ENCODE measurements around the gene ADRM1. TPM values are rescaled to one million over a fixed set of nuclear protein-coding genes. Genes with fewer than 3 reads are reported as not detected.

Gene ADRM1
- total and polyA plus RNA-seq, 5 donors from 2014 or later, result 67.9 to 117 (median 101) TPM

DNA sequence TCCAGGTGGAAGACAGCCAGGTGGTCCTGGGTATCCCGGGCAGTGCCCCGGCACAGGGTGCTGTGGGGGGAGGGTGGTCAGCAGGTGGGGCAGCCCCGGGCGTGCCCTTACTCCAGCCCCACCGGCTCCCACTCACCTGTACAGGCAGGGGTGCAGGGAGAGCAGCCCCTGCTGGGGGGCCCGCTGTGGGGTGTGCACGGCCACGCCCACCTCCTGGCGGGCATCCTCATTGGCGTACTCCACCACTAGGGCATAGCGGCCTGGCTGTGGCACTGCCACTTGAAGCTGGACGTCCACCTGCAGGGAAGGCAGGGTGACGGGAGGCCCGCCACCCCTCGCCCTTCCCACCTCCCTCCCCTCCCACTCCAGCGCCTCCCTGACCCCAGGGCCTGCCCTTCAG is 29.6 kb downstream of the ADRM1 start:
- no peaks in the 10 kb centered on the region for H3K36me3 Mint-ChIP-seq
- ATAC-seq (ENCODE audit: low read depth in 2 of 2), result no peak
- DNase-seq, result no peak
- H3K27ac Mint-ChIP-seq, result no peak overlapping the region
- Histone ChIP-seq H3K4me3 (ENCODE audit: low read depth, low read length) (no peak overlapping the region), H3K36me3 (ENCODE audit: control insufficient read depth, insufficient read depth, low read length) (no peaks in the 10 kb centered on the region), H3K27me3 (ENCODE audit: control insufficient read depth, insufficient read depth, low read length) (no peaks in the 10 kb centered on the region), H3K9me3 (ENCODE audit: control insufficient read depth in 2 of 2, low read length in 2 of 2) (no peaks in the 10 kb centered on the region), H3K27ac (ENCODE audit: insufficient read depth, low read length, poor library complexity, severe bottlenecking) (no peak overlapping the region), H3K4me1 (ENCODE audit: control insufficient read depth, insufficient read depth, low read length, poor library complexity, severe bottlenecking) (no peaks in the 10 kb centered on the region)
- H3K4me3 Mint-ChIP-seq, result no peak overlapping the region
- no peaks in the 10 kb centered on the region for H3K4me1 Mint-ChIP-seq
- H3K27me3 Mint-ChIP-seq, result peaks cover 5% of the 10 kb centered on the region
- no peaks in the 10 kb centered on the region for H3K9me3 Mint-ChIP-seq

DNA sequence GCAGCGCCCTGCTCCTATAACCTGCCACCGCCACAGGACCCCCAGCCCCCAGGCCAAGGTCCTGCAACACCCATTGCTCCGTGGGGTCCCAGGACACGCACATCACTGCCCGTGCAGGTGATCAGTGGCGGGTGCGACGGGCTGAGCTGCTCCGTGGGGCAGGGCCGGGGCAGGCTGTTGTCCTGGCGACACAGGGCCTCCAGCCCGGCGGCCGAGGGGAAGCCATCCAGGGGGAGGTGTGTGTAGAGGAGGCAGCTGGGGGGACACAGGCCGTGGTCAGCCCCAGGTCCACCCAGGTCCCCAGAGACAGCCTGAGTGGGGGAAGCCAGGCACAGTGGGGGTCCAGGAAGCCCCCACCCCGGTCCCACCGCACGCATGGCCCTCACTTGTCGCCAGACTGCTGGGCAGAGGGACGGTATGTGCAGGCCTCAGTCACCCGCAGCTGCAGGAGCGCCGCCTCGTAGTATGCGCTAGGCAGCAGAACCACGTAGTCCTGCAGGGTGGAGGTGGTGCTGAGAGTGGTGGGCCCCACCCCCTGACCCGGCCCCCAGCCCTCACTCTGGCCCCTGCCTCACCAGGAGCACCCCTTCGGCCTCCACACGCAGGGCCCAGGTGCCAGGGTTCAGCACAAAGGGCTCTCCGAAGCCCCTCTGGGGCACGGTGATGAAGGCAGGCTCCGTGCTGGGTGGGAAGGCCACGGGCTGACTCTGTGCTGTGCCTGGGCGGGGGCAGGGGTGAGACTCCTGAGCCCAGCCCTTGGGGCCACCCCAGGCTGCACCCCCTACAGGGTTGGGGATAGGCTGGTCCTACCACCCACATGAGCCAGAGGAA is 30.4 kb downstream of the ADRM1 start:
- H3K4me3 Mint-ChIP-seq, result no peak overlapping the region
- H3K4me1 ChIP-seq (ENCODE audit: control insufficient read depth, insufficient read depth, low read length, poor library complexity, severe bottlenecking), result no peaks in the 10 kb centered on the region
- no peaks in the 10 kb centered on the region for H3K9me3 Mint-ChIP-seq
- H3K36me3 ChIP-seq (ENCODE audit: control insufficient read depth, insufficient read depth, low read length), result no peaks in the 10 kb centered on the region
- peaks cover 5% of the 10 kb centered on the region for H3K27me3 Mint-ChIP-seq
- ATAC-seq (ENCODE audit: low read depth in 2 of 2), result no peak
- no peak overlapping the region for H3K4me3 ChIP-seq (ENCODE audit: low read depth, low read length)
- H3K4me1 Mint-ChIP-seq, result no peaks in the 10 kb centered on the region
- H3K27ac Mint-ChIP-seq, result no peak overlapping the region
- H3K27ac ChIP-seq (ENCODE audit: insufficient read depth, low read length, poor library complexity, severe bottlenecking), result no peak overlapping the region
- no peaks in the 10 kb centered on the region for H3K27me3 ChIP-seq (ENCODE audit: control insufficient read depth, insufficient read depth, low read length)
- H3K9me3 ChIP-seq (ENCODE audit: control insufficient read depth in 2 of 2, low read length in 2 of 2), result no peaks in the 10 kb centered on the region
- no peaks in the 10 kb centered on the region for H3K36me3 Mint-ChIP-seq
- no peak for DNase-seq

DNA sequence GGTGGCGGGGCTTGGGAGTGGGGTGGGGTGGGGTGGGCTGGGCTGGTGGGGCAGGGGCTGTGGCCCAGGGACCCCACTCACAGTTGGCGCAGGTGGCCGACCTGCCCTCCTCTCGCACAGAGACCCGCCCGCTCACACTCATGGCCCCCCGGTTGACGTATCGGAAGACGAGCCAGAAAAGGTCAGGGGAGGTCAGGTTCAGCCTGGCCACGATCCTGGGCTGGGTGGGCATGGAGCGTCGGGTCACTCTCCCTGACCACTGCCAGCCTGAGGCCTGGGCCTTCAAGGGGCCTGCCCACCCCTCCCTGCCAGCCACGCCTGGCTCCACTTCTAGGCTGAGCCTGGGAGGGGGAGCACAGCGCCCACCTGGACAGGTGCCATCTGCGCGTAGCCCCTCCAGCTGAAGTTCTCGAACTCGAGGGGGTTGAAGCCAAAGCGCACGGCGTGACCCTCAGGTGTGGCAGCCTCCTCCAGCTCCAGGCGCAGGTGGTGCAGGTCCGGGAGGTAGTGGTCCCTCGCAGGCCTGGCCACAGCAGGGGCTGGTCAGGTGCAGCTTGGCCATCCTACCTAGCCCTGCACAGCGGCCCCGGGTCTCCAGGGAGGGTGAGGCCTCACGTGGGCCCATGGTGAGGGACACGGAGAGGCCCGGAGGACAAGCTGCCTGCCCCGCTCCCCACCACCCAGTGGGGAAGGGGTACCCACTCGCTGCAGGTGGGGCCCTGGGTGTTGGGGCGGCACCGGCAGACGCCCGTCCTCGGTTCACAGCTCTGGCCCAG is 31.2 kb downstream of the ADRM1 start:
- H3K9me3 Mint-ChIP-seq, result no peaks in the 10 kb centered on the region
- H3K4me1 Mint-ChIP-seq, result no peaks in the 10 kb centered on the region
- H3K4me1 ChIP-seq (ENCODE audit: control insufficient read depth, insufficient read depth, low read length, poor library complexity, severe bottlenecking), result no peaks in the 10 kb centered on the region
- DNase-seq, result no peak
- H3K4me3 ChIP-seq (ENCODE audit: low read depth, low read length), result no peak overlapping the region
- no peaks in the 10 kb centered on the region for H3K36me3 ChIP-seq (ENCODE audit: control insufficient read depth, insufficient read depth, low read length)
- peaks cover 5% of the 10 kb centered on the region for H3K27me3 Mint-ChIP-seq
- H3K27ac Mint-ChIP-seq, result no peak overlapping the region
- ATAC-seq (ENCODE audit: low read depth in 2 of 2), result no peak
- H3K27ac ChIP-seq (ENCODE audit: insufficient read depth, low read length, poor library complexity, severe bottlenecking), result no peak overlapping the region
- no peaks in the 10 kb centered on the region for H3K27me3 ChIP-seq (ENCODE audit: control insufficient read depth, insufficient read depth, low read length)
- no peak overlapping the region for H3K4me3 Mint-ChIP-seq
- no peaks in the 10 kb centered on the region for H3K36me3 Mint-ChIP-seq
- no peaks in the 10 kb centered on the region for H3K9me3 ChIP-seq (ENCODE audit: control insufficient read depth in 2 of 2, low read length in 2 of 2)

DNA sequence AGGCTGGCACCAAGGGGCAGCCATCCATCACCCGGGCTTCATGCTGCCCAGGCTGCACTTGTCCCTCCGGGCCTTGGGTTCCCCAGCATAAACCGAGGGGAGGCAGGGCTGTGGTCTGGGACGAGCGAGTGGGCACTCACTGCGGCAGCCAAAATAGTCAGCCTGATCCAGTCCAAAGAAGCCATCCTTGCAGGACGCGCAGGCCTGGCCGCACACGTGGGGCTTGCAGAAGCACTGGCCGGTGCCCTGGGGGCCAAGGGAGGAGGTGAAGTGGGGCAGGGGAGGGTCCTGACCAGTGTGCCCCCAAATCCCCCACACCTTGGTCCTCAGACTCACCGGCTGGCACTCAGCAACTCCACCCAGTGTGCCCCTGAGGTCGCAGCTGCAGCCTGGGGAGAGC is 32.1 kb downstream of the ADRM1 start:
- H3K27me3 Mint-ChIP-seq, result peaks cover 5% of the 10 kb centered on the region
- no peak overlapping the region for H3K4me3 Mint-ChIP-seq
- H3K36me3 ChIP-seq (ENCODE audit: control insufficient read depth, insufficient read depth, low read length), result no peaks in the 10 kb centered on the region
- no peak overlapping the region for H3K27ac ChIP-seq (ENCODE audit: insufficient read depth, low read length, poor library complexity, severe bottlenecking)
- H3K9me3 ChIP-seq (ENCODE audit: control insufficient read depth in 2 of 2, low read length in 2 of 2), result no peaks in the 10 kb centered on the region
- H3K27ac Mint-ChIP-seq, result no peak overlapping the region
- H3K9me3 Mint-ChIP-seq, result peaks cover 0 to 4% (median 0%) of the 10 kb centered on the region in 7 donors
- ATAC-seq (ENCODE audit: low read depth in 2 of 2) (no peak), DNase-seq (no peak)
- H3K4me1 ChIP-seq (ENCODE audit: control insufficient read depth, insufficient read depth, low read length, poor library complexity, severe bottlenecking), result no peaks in the 10 kb centered on the region
- H3K4me3 ChIP-seq (ENCODE audit: low read depth, low read length), result no peak overlapping the region
- H3K4me1 Mint-ChIP-seq, result no peaks in the 10 kb centered on the region
- H3K27me3 ChIP-seq (ENCODE audit: control insufficient read depth, insufficient read depth, low read length), result no peaks in the 10 kb centered on the region
- no peaks in the 10 kb centered on the region for H3K36me3 Mint-ChIP-seq

DNA sequence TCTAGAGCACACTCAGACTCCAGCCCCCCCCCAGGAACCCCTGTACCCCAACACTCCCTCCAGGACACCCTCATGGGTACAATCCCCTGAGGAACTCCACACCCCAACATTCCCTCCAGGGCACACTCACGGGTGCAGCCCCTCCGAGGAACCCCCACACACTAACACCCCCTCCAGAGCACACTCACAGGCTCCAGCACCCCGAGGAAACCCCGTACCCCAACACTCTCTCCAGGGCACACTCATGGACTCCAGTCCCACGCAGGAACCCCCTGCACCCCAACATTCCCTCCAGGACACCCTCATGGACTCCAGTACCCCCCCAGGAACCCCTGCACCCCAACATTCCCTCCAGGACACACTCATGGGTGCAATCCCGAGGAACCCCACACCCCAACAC is 32.7 kb downstream of the ADRM1 start:
- H3K36me3 ChIP-seq (ENCODE audit: control insufficient read depth, insufficient read depth, low read length), result no peaks in the 10 kb centered on the region
- H3K9me3 ChIP-seq (ENCODE audit: control insufficient read depth in 2 of 2, low read length in 2 of 2), result no peaks in the 10 kb centered on the region
- ATAC-seq (ENCODE audit: low read depth in 2 of 2) (no peak), DNase-seq (no peak)
- H3K27ac ChIP-seq (ENCODE audit: insufficient read depth, low read length, poor library complexity, severe bottlenecking), result no peak overlapping the region
- no peak overlapping the region for H3K4me3 Mint-ChIP-seq
- H3K4me1 Mint-ChIP-seq, result no peaks in the 10 kb centered on the region
- no peaks in the 10 kb centered on the region for H3K27me3 ChIP-seq (ENCODE audit: control insufficient read depth, insufficient read depth, low read length)
- H3K36me3 Mint-ChIP-seq, result no peaks in the 10 kb centered on the region
- H3K4me1 ChIP-seq (ENCODE audit: control insufficient read depth, insufficient read depth, low read length, poor library complexity, severe bottlenecking), result no peaks in the 10 kb centered on the region
- peaks cover 5% of the 10 kb centered on the region for H3K27me3 Mint-ChIP-seq
- peaks cover 0 to 5% (median 0%) of the 10 kb centered on the region in 7 donors for H3K9me3 Mint-ChIP-seq
- no peak overlapping the region for H3K4me3 ChIP-seq (ENCODE audit: low read depth, low read length)
- H3K27ac Mint-ChIP-seq, result no peak overlapping the region

DNA sequence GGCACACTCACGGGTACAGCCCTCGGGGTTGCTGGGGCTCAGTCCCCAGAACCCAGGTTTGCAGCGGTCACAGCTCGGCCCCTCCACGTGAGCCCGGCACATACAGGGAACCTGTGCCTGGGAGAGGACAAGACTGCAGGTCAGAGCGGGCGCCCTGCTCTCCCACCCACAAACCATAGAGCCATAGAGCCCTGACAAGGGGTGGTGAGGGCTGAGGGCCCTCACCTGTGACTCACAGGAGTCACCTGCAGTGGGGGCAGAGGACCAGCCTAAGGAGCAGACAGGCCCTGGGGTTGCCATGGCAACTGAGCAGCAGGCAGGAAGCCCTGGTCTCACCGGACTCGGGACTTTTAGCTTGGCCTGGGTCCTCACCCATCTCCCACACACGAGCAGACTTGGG is 33.5 kb downstream of the ADRM1 start:
- no peak for DNase-seq
- H3K36me3 ChIP-seq (ENCODE audit: control insufficient read depth, insufficient read depth, low read length), result no peaks in the 10 kb centered on the region
- H3K4me3 Mint-ChIP-seq, result no peak overlapping the region
- no peaks in the 10 kb centered on the region for H3K4me1 Mint-ChIP-seq
- no peaks in the 10 kb centered on the region for H3K36me3 Mint-ChIP-seq
- H3K4me1 ChIP-seq (ENCODE audit: control insufficient read depth, insufficient read depth, low read length, poor library complexity, severe bottlenecking), result no peaks in the 10 kb centered on the region
- H3K9me3 ChIP-seq (ENCODE audit: control insufficient read depth in 2 of 2, low read length in 2 of 2), result peaks cover 0 to 2% of the 10 kb centered on the region in 2 experiments
- no peaks in the 10 kb centered on the region for H3K27me3 ChIP-seq (ENCODE audit: control insufficient read depth, insufficient read depth, low read length)
- no peak overlapping the region for H3K27ac ChIP-seq (ENCODE audit: insufficient read depth, low read length, poor library complexity, severe bottlenecking)
- no peak overlapping the region for H3K27ac Mint-ChIP-seq
- peaks cover 5% of the 10 kb centered on the region for H3K27me3 Mint-ChIP-seq
- peaks cover 0 to 5% (median 0%) of the 10 kb centered on the region in 7 donors for H3K9me3 Mint-ChIP-seq
- no peak for ATAC-seq (ENCODE audit: low read depth in 2 of 2)
- no peak overlapping the region for H3K4me3 ChIP-seq (ENCODE audit: low read depth, low read length)

DNA sequence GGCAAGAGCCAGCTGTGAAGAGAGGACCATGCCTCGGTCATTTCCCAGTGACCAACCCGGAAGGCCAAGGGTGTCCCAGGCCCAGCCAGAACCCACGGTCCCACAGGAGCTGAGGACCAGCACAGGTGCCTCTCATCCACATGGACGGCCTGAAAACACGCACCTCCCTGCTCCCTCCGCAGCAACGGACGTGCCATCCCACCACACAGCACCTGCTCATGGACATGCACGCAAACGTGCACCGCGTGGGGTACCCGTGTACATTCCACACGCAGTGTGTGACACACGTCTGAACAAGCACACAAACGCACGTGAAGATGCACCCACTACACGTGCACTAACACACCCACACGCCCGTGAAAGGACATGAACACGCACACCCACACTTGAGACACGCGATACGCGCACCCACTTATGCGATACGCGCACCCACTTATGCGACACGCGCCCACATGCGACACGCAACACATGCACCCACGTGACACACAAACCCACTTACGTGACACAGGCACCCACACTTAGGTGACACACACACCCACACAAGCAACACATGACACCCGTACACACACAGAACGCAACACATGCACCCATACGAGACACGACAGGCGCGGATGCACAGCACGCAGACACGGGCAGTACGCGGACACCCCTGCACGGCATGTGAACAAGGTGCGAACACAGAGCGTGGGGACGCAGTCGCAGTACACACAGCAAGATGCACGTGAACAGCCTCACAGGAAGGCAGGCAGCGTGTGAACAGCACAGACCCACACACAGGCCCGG is 34.2 kb downstream of the ADRM1 start:
- H3K9me3 ChIP-seq (ENCODE audit: control insufficient read depth in 2 of 2, low read length in 2 of 2), result peaks cover 0 to 2% of the 10 kb centered on the region in 2 experiments
- H3K27me3 ChIP-seq (ENCODE audit: control insufficient read depth, insufficient read depth, low read length), result no peaks in the 10 kb centered on the region
- H3K4me1 ChIP-seq (ENCODE audit: control insufficient read depth, insufficient read depth, low read length, poor library complexity, severe bottlenecking), result no peaks in the 10 kb centered on the region
- no peaks in the 10 kb centered on the region for H3K36me3 ChIP-seq (ENCODE audit: control insufficient read depth, insufficient read depth, low read length)
- Mint-ChIP-seq H3K27me3 (peaks cover 5% of the 10 kb centered on the region), H3K27ac (peak overlapping the region in 1 of 3 donors; percentile 32), H3K36me3 (no peaks in the 10 kb centered on the region), H3K4me1 (no peaks in the 10 kb centered on the region), H3K4me3 (no peak overlapping the region), H3K9me3 (peaks cover 0 to 5% (median 0%) of the 10 kb centered on the region in 7 donors)
- ATAC-seq (ENCODE audit: low read depth in 2 of 2) (no peak), DNase-seq (no peak)
- no peak overlapping the region for H3K4me3 ChIP-seq (ENCODE audit: low read depth, low read length)
- no peak overlapping the region for H3K27ac ChIP-seq (ENCODE audit: insufficient read depth, low read length, poor library complexity, severe bottlenecking)

Measured in CD4-positive, CD25-positive, alpha-beta regulatory T cell (primary cell).